ENCODE results near the gene KRTAP10-7.
A peak's percentile ranks its signal among the peaks of the same experiment; 100 is the strongest.
"Not testable (repeated sequence)": the region's sequence is repeated elsewhere in the genome, so short reads cannot be mapped to it uniquely, and the experiment has no call there.

Gene KRTAP10-7

DNA sequence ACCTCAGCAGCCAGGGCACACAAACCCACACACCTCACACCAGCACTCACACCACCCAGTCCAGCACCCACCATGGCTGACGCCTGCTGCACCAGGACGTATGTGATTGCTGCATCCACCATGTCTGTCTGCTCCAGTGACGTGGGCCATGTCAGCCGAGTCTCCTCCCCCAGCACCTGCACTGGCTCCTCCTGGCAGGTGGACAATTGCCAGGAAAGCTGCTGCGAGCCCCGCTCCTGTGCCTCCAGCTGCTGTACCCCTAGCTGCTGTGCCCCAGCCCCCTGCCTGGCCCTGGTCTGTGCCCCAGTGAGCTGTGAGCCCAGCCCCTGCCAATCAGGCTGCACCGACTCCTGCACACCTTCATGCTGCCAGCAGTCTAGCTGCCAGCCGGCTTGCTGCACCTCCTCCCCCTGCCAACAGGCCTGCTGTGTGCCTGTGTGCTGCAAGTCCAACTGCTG is 11.7 kb downstream of the KRTAP10-7 start, which contains the start of gene KRTAP10-8:
KRTAP10-8 (plus strand) TSS at position 51 of the 458 bp plus-strand sequence; CDS start at position 73, 22 bp downstream.
- DNase-seq (ENCODE audit: low spot score), result no peak

DNA sequence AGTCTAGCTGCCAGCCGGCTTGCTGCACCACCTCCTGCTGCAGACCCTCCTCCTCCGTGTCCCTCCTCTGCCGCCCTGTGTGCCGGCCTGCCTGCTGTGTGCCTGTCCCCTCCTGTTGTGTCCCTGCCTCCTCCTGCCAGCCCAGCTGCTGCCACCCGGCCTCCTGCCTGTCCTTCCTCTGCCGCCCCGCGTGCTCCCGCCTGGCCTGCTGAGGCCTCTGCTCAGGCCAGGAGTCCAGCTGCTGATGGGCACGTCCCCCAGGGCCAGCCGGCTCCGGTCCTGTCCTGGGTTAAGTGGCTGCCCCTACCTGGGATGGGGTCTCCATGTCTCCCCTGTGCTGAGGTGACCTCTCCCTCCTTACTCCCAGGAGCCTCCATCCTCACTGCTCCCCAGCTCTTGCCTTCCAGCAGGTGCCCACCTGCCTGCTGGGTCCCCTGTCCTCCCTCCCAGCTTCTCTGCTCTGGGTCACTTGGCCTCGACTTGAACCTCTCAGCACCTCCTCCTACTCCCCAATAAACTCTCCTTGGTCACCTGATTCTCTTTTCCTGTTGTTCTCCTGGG is 12.4 kb downstream of the KRTAP10-7 start:
- DNase-seq (ENCODE audit: low spot score), result no peak

DNA sequence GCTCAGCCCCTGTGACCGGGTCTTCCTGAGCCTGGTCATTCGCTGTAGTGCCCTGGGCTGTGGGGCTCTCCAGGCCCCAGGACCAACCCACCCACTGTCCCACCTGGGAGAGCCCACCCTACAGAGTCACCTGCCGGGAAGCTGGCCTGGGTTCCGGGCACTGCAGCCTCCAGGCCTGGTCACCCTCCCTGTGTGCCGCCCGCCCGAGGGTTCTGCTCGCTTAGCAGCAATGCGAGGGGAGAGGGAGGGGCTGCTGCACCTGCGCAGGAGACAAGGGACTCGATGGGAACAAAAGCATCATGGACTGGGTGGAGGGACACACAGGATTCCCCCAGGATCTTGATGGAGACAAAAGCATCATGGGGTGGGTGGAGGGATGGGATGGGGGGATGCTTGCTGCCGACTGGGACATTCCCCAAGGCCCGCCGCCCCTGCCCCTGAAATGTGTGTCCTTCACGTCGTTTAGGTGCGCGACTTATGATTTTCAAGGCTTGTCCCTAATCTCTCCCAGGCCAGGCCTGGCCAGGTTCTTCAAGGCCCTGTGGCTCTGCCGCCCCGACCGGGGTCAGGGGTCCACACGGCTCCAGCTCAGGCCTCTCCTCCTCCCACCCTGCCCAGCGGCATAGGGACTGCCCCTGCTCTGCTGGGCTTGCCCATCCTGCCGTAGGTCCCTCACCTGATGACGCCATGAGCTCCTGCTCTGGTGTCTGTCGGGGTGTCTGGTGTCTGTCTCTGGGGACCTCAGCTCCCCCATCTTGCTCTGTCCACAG is 13.2 kb downstream of the KRTAP10-7 start:
- DNase-seq (ENCODE audit: low spot score), result no peak

DNA sequence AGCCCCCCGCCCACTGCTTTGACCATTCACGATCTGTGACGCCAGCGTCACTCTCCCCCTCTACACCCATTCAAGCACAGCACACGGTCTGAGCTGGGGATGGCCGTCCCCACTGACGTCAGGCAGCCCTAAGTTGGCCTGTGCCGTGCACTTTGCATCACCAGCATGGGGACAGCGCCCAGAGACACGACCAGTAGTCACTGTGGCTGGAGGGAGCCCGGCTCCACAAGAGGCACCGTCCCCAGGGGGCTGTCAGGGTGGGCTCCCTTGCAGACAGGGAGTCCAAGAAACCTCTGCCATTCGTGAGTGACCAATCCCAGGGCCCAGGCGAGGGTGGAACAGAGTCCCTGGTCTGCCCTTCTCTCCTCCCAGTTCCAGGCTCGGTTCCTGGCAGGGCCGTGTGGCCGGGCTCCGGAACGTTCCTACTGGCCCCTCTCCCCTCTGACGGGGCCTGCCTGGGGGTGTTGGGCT is 13.8 kb downstream of the KRTAP10-7 start:
- DNase-seq (ENCODE audit: low spot score), result no peak

- DNase-seq (ENCODE audit: low spot score), result no peak
These were observed 14.6 kb downstream of the KRTAP10-7 start for GRCh38 chr21:44614961-44615391.

DNA sequence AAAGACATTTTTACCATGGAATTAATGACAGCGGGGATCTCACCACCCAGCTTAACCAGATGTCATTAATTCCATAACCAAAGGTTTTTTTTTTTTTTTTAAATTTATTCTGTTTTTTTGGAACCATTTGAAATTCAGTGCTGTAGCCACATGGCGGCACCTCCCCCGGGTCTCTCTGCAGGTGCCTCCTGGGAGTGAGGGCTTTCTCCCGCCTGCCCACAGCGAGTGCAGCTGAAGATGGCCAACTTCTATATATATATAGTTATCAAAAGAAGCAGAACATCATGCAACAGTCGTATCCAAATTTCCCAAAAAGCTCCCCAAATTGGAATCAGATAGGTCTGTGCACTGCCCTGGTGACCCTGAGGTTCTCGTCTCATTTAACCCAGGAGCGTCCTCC is 15.1 kb downstream of the KRTAP10-7 start:
- DNase-seq (ENCODE audit: low spot score), result no peak

- no peak for DNase-seq (ENCODE audit: low spot score)
These were observed 15.7 kb downstream of the KRTAP10-7 start for GRCh38 chr21:44615911-44616590.

DNA sequence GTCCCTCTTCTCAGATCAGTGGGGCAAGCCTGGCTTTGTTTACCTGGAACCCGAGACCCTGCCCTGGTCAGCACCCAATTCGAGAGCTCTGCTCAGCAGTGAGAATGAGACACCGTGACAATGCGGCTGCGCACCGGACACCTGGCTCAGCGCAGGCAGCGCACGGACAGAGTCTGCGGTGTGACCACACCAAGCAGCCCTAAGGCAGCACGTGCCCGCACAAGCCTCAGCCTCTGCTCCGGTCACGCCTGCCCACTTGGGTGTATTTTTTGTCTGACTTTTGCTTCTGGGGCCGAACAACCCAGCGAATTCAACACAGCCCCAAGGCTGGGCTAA is 16.2 kb downstream of the KRTAP10-7 start:
- no peak for DNase-seq (ENCODE audit: low spot score)

- DNase-seq (ENCODE audit: low spot score), result no peak
These were observed 16.7 kb downstream of the KRTAP10-7 start for GRCh38 chr21:44617071-44617501.

- peak; percentile 2 for DNase-seq (ENCODE audit: low spot score)
These were observed 18.1 kb downstream of the KRTAP10-7 start for GRCh38 chr21:44618504-44618903.

- DNase-seq (ENCODE audit: low spot score), result peak; percentile 16
These were observed 18.5 kb downstream of the KRTAP10-7 start for GRCh38 chr21:44618909-44619308.

DNA sequence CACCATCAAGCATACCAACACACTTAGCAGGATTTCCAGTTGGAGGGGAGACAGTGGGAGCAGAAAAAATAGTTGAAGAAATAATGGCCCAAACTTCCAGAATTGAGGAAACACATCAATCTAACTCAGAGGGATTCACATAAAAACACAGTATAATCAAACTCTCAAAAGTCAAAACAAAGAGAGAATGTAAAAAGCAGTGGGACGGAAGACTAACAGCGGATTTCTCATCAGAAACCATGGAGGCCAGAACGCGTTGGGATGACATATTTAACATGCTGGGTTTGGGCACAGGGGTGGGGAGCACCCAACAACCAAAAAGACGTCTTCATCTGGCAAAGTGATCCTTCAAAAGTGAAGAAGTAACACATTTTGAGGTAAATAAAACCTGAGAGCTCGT is 19.5 kb downstream of the KRTAP10-7 start:
- DNase-seq (ENCODE audit: low spot score), result no peak

- no peak for DNase-seq (ENCODE audit: low spot score)
These were observed 23.2 kb downstream of the KRTAP10-7 start for GRCh38 chr21:44623575-44623974.

DNA sequence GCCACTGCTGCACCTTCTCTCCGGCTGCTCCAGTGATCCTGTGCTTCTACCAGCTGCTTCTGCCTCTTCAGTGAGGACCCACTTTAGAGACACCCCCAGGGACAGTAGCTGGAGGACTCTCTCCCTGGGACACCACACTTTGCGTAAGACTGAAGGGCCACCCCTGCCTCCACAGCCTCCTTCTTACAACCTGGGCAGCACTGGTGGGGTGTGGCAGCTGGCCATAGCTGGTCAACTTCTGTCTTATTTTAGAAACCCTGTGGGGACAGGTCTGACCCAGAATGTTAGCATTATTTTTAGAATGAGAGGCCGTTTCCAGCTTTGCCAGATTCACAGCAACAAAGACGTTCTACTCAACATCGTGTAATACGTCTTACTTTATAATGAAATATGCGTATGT is 25.4 kb downstream of the KRTAP10-7 start:
- no peak for DNase-seq (ENCODE audit: low spot score)

- DNase-seq (ENCODE audit: low spot score), result no peak
These were observed 25.9 kb downstream of the KRTAP10-7 start for GRCh38 chr21:44626262-44626661.

- no peak for DNase-seq (ENCODE audit: low spot score)
These were observed 26.3 kb downstream of the KRTAP10-7 start, which contains the start of gene KRTAP10-9 for GRCh38 chr21:44626673-44627143. TSS of gene KRTAP10-9 (plus strand) at chr21:44627093. CDS start at chr21:44627172, 79 bp downstream.

GRCh38 chr21:44627181-44627822 is 26.9 kb downstream of the KRTAP10-7 start:
- not testable (repeated sequence) for DNase-seq (ENCODE audit: low spot score)

DNA sequence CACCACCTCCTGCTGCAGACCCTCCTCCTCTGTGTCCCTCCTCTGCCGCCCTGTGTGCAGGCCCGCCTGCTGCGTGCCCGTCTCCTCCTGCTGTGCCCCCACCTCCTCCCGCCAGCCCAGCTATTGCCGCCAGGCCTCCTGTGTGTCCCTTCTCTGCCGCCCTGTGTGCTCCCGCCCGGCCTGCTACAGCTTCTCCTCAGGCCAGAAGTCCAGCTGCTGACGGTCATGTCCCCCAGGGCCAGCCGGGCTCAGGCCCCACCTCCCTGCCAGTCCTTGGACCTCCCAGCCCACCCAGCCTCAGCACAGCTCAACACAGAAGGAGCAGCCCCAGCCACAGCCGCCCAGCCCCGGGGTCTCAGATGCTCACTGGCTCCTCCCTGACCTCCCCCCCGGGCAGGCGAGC is 27.4 kb downstream of the KRTAP10-7 start:
- DNase-seq (ENCODE audit: low spot score), result not testable (repeated sequence)

DNA sequence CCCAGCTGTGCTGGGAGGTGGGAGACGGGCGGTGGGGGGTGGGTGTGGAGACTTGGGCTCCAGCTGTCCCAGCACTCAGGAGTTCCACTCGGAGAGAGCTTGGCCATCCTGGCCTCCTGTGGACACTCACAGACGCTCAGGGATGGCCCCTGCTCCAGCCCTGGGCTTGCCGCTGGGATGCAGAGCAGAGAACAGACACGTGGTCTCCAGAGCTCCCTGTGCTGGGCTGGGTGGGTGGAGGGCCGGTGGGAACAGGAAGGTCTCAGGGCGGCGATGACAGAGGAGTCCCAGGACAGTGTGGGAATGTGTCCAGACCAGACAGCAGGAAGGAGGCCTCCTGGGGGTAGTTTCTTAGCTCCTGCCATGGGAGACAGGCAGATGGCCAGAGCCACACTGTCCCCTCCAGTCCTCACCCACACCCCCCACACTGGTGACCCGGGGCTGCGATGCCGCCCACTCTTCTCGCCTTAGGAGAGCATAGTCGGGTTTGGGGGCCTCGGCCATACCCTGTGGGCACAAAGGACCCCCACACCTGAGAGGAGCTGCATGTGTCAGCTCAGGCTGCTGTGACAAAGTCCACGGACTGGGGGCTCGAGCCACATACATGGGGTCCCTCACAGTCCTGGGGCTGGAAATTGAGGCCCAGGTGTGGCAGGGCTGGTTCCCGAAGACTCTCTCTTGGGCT is 28.5 kb downstream of the KRTAP10-7 start:
- DNase-seq (ENCODE audit: low spot score), result no peak

DNA sequence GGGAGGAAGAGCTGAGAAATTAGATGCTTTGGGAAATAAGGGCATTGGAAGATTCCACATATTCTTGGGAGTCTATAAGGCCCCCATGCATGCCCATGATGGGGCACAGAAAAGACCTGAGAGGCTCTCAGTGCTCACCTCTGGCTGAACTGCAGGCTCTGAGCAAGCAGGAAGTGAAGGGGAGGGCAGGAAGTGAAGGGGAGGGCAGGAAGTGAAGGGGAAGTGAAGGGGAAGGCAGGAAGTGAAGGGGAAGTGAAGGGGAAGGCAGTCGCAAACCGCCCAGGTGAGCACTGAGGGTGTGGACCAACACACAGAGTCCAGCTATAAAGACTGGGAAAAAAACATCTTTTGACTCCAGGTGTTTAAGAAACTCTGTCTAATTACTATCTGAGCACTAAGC is 30.0 kb downstream of the KRTAP10-7 start:
- no peak for DNase-seq (ENCODE audit: low spot score)

GRCh38 chr21:44632067-44632466 is 31.7 kb downstream of the KRTAP10-7 start:
- no peak for DNase-seq (ENCODE audit: low spot score)

Data from kidney tubule cell (primary cell).